ENCODE data around the gene CALML4. TPM values are rescaled to one million over a fixed set of nuclear protein-coding genes. Genes with fewer than 3 reads are reported as not detected.

The CALML4 gene
- total RNA-seq, 4 donors from 2014 or later = 57.8 to 153 (median 126) TPM

GRCh38 chr15:68208136-68208535 is 3.0 kb upstream of the CALML4 start:
- H3K36me3 ChIP-seq = no peaks in the 10 kb centered on the region
- H3K27ac ChIP-seq = no peak overlapping the region
- H3K4me1 ChIP-seq = peaks cover 0 to 27% (median 0%) of the 10 kb centered on the region in 4 donors
- no peaks in the 10 kb centered on the region for H3K9me3 ChIP-seq
- no peak overlapping the region for H3K4me3 ChIP-seq
- peak in 1 of 3 donors; percentile 34 for DNase-seq
- TF ChIP-seq POLR2A (IDR thresholded peaks at IDR 0.05) (no peak), CTCF (IDR thresholded peaks at IDR 0.05) (no peak)
- no peaks in the 10 kb centered on the region for H3K27me3 ChIP-seq

GRCh38 chr15:68207176-68207935 is 2.2 kb upstream of the CALML4 start:
- H3K27me3 ChIP-seq = no peaks in the 10 kb centered on the region
- H3K9me3 ChIP-seq = no peaks in the 10 kb centered on the region
- H3K4me3 ChIP-seq = no peak overlapping the region
- H3K27ac ChIP-seq = peak overlapping the region in 1 of 4 donors; percentile 90
- peak in 1 of 3 donors; percentile 43 for DNase-seq
- no peak for TF ChIP-seq POLR2A (IDR thresholded peaks at IDR 0.05)
- H3K4me1 ChIP-seq = peaks cover 0 to 28% (median 0%) of the 10 kb centered on the region in 4 donors
- H3K36me3 ChIP-seq = no peaks in the 10 kb centered on the region

- H3K4me3 ChIP-seq = no peak overlapping the region
- DNase-seq = peak in 2 of 3 donors; percentile 42 to 46
- H3K27ac ChIP-seq = peak overlapping the region in 3 of 4 donors; percentile 72 to 90 (median 84)
- H3K9me3 ChIP-seq = no peaks in the 10 kb centered on the region
- H3K27me3 ChIP-seq = no peaks in the 10 kb centered on the region
- TF ChIP-seq CTCF (IDR thresholded peaks at IDR 0.05) (no peak), POLR2A (IDR thresholded peaks at IDR 0.05) (no peak)
- H3K36me3 ChIP-seq = no peaks in the 10 kb centered on the region
- peaks cover 0 to 33% (median 0%) of the 10 kb centered on the region in 4 donors for H3K4me1 ChIP-seq
Measured at GRCh38 chr15:68206711-68207151, 1.6 kb upstream of the CALML4 start.

GRCh38 chr15:68205954-68206539 is 915 bp upstream of the CALML4 start:
- H3K36me3 ChIP-seq = no peaks in the 10 kb centered on the region
- TF ChIP-seq CTCF (IDR thresholded peaks at IDR 0.05) = no peak
- TF ChIP-seq POLR2A (IDR thresholded peaks at IDR 0.05) = peak in 1 of 2 donors; percentile 48
- H3K9me3 ChIP-seq = no peaks in the 10 kb centered on the region
- peak overlapping the region in 2 of 4 donors; percentile 57 to 63 for H3K4me3 ChIP-seq
- H3K27ac ChIP-seq = peak overlapping the region; percentile 17 to 90 (median 78)
- peaks cover 0 to 37% (median 0%) of the 10 kb centered on the region in 4 donors for H3K4me1 ChIP-seq
- DNase-seq = peak in 2 of 3 donors; percentile 86 to 87
- H3K27me3 ChIP-seq = no peaks in the 10 kb centered on the region

- TF ChIP-seq POLR2A (IDR thresholded peaks at IDR 0.05) = no peak
- no peak for TF ChIP-seq CTCF (IDR thresholded peaks at IDR 0.05)
- H3K4me3 ChIP-seq = peak overlapping the region in 2 of 4 donors; percentile 57 to 63
- no peaks in the 10 kb centered on the region for H3K27me3 ChIP-seq
- peak overlapping the region; percentile 17 to 90 (median 78) for H3K27ac ChIP-seq
- no peaks in the 10 kb centered on the region for H3K9me3 ChIP-seq
- no peaks in the 10 kb centered on the region for H3K36me3 ChIP-seq
- no peak for DNase-seq
- H3K4me1 ChIP-seq = peaks cover 0 to 37% (median 0%) of the 10 kb centered on the region in 4 donors
Measured at GRCh38 chr15:68205558-68205944, 419 bp upstream of the CALML4 start.

- H3K9me3 ChIP-seq = no peaks in the 10 kb centered on the region
- no peak for TF ChIP-seq CTCF (IDR thresholded peaks at IDR 0.05)
- TF ChIP-seq POLR2A (IDR thresholded peaks at IDR 0.05) = no peak
- H3K36me3 ChIP-seq = no peaks in the 10 kb centered on the region
- H3K27me3 ChIP-seq = no peaks in the 10 kb centered on the region
- peak overlapping the region in 3 of 4 donors; percentile 28 to 63 (median 57) for H3K4me3 ChIP-seq
- peak overlapping the region in 3 of 4 donors; percentile 72 to 90 (median 84) for H3K27ac ChIP-seq
- H3K4me1 ChIP-seq = peaks cover 0 to 40% (median 0%) of the 10 kb centered on the region in 4 donors
- peak in 1 of 3 donors; percentile 30 for DNase-seq
Measured at GRCh38 chr15:68204361-68204760, 771 bp downstream of the CALML4 start.

Data from Peyer's patch (tissue), 4 donors.